Inflammatory macrophage treated with lipopolysaccharide for 4 hours (primary cell): Measurements from ENCODE around the gene TXNRD1.
"Not testable (repeated sequence)": the region's sequence is repeated elsewhere in the genome, so short reads cannot be mapped to it uniquely, and the experiment has no call there.

Source experiments
- DNase-seq: peaks from one replicate; pipeline ENCODE4 v3.0.0-alpha.2; 2020

TXNRD1 gene

DNA sequence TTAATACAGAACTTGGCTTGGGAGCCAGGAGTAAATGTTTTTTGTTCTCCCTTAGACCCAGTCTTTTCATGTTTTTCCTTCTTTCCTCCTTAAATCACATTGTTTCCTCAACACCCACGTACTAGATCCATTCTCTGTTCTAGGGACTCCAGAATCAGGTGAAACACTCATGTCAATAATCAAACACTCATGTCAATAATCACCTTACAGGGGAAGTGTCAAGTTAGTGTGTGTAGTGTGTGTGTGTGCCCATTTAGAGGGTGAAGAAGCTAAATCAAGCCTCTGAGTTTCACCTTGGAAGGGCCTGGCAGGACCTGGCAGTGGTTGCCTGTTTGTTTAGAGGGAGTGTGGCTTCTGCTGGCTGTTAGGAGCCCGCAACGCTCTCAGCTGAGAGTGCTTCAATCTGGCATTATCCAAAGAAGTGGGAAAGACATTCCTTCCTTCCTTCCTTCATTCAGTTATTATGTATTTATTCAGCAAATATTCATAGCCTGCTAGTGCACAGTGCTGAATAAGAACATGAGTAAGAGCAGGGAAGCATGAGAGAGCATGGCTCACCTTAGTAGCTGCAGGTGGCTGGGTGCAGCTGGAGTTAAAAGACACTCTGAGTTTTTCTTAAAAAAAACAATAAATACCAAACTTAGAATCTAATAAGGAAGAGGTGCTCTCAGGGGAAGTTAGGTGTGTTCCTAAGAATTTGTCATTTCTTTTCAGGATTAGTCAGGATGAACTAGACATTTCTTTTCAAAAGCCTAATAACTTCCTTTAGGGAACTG lies 70.3 kb downstream of the TXNRD1 start:
- DNase-seq = no peak

DNA sequence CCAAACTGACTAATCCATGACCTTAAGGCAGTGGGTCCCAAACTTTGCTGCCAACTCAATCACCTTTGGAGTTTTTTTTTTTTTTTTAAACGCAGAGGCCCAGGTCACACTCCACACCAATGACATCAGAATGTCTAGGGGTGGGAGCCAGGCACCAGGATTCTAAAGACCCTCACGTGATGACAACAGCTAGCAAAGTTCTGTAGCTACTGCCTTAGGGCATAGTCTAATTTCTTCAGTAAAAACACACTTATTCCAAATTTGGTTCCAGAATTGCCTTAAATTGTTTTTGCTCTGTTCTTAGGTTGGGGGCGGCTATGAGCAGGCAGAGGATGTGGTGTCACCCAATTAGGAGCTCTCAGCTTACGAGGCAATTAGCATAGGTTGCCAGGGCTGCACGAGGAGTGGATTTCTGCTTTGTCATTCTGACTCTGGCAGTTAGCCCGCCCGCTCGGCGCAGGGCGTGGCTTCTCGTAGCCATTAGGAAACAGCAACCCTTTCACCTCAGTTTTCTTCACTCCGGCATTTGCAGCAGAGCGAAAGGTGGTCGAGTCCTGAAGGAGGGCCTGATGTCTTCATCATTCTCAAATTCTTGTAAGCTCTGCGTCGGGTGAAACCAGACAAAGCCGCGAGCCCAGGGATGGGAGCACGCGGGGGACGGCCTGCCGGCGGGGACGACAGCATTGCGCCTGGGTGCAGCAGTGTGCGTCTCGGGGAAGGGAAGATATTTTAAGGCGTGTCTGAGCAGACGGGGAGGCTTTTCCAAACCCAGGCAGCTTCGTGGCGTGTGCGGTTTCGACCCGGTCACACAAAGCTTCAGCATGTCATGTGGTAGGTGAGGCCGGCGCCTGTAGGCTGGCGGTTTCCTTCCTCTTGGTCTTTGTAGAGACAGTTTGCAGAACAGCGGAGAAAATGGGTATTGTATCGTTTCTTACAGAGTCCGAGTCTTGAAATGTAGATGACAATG lies 71.2 kb downstream of the TXNRD1 start:
- DNase-seq = peak; percentile 98

DNA sequence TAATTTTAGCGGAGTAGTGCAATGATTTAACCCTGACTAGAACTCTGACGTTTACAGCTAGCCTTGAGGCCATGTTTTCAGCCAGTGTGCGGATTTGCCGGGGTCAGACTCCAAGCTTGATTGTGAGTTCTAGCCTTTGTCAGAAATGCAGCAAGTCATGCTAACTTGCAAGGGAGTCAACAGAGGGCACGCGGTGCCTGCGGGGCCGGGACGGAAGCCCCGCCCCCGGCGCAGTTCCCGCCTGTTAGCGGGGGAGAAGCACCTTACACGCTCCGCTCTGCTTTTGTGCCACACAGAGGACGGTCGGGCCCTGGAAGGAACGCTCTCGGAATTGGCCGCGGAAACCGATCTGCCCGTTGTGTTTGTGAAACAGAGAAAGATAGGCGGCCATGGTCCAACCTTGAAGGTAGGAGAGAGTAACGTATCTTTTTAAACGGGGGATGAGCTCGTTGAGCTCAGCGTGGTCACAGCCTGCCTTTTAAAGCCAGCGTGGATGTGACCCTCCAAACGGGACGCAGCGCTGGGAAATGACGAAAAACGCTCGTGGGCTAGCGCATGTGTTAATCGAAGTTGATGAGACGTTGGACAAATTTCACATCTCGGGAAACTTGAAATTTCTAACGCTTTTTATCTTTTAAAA lies 73.2 kb downstream of the TXNRD1 start:
- DNase-seq = peak; percentile 87

DNA sequence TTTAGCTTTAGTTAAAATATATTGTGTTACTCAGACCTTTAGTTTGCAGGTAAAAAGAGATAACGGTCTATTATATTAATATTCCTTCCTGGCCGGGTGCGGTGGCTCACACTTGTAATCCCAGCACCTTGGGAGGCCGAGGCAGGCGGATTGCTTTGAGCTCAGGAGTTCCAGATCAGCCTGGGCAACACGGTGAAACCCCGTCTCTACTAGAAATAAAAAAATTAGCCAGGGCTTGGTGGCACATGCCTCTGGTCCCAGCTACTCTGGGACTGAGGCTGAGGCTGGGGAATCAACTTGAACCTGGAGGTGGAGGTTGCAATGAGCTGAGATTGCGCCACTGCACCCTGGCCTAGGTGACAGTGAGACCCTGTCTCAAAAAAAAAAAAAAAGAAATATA lies 74.7 kb downstream of the TXNRD1 start:
- DNase-seq = no peak

DNA sequence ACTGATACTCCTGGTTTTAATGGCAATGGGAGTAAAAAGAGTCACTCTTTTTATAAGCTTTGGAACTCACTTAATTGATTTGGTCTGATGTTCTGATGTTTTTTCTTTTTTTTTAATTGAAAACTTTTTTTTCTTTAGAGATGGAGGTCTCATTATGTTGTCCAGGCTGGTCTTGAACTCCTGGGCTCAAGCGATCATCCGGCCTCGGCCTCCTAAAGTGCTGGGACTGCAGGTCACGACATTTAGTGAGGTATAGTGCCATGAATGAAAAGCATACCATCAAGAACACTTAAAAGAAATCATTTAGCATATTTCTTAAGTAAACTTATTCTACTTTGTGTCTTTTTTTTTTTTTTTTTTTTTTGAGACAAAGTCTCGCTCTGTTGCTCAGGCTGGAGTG lies 75.3 kb downstream of the TXNRD1 start:
- DNase-seq = no peak

DNA sequence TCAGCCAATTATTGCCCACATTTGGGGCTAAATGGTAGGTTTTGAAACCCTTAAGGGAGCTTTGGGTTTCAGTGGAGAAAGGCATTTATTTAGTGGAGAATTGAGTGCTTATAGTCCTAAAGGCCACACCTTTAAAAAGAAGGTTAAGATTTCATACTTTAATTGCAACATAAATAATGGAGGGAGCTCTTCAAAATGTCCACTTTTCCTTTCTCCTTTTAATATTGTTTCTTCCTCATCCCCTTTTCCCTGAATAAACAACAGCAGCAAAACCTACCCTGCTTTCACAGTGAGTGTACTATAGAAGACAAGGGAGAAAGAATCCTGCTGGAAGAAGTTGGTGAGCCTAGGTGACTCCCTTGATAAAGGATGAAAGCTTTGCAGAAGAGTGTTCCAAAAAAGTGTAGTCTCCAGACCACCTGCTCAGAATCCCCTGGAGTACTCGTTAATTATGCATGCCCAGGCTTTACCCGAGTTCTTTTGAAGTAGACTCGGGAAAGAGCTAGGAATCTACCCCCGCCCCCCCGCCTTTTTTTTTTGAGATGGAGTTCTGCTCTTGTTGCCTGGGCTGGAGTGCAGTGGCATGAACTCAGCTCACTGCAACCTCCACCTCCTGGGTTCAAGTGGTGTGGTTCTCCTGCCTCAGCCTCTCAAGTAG lies 76.4 kb downstream of the TXNRD1 start:
- DNase-seq = no peak

DNA sequence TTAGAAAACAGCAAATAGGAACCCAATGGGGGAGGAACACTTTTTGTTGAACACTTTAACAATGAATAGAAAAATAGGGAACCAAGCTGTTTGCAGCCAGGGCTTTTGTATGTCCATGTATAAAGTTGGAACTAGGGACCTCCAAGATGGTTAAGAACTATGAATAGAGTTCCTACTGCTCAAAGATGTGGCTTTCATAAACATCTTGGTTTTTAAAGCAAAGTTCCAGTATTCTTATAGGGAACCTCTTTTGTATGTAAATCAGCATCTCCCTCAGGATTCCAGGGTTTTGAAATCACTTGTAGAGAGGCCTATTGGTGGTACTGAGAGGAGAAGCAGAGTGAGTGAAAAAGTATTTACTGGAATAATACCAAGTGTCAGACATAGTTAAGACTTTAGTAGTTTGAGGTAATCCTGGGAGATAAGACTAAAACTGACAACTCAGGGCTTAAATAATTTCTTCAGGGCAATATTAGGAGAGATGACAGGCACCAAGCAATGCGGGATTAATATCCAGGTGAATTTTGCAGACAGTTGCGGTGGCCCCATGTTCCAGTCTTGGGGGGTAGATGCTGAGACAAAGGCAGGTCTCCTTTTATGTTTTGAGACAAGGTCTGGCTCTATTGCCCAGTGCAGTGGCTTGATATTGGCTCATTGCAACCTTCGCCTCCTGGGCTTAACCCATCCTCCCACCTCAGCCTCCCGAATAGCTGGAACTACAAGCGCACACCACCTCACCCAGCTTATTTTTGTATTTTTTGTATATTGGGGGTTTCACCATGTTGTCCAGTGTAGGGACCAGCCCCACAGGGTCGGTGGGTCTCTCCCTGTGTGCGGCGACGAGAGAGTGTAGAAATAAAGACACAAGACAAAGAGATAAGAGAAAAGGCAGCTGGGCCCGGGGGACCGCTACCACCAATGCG lies 77.6 kb downstream of the TXNRD1 start:
- no peak for DNase-seq

DNA sequence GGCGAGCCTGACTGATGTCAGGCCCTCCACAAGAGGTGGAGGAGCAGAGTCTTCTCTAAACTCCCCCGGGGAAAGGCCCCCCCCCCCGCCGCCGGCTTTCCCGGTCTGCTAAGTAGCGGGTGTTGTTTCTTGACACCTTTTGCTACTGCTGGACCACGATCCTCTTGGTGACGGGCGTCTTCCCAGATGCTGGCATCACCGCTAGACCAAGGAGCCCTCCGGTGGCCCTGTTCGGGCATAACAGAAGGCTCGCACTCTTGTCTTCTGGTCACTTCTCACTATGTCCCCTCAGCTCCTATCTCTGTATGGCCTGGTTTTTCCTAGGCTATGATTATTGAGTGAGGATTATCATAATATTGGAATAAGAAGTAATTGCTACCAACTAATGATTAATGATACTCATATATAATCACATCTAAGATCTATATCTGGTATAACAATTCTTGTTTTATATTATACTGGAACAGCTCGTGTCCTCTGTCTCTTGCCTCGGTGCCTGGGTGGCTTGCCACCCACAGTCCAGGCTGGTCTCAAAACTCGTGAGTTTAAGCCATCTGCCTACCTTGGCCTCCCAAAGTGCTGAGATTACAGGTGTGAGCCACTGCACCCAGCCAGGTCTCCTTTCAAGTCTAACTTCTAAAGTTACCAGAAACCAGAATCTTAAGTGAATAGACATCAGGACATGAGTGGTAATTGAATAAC lies 78.7 kb downstream of the TXNRD1 start:
- not testable (repeated sequence) for DNase-seq

- DNase-seq = no peak
Measured at GRCh38 chr12:104294927-104295668, 79.5 kb downstream of the TXNRD1 start.

- DNase-seq = no peak
Measured at GRCh38 chr12:104295954-104296353, 80.4 kb downstream of the TXNRD1 start.

DNA sequence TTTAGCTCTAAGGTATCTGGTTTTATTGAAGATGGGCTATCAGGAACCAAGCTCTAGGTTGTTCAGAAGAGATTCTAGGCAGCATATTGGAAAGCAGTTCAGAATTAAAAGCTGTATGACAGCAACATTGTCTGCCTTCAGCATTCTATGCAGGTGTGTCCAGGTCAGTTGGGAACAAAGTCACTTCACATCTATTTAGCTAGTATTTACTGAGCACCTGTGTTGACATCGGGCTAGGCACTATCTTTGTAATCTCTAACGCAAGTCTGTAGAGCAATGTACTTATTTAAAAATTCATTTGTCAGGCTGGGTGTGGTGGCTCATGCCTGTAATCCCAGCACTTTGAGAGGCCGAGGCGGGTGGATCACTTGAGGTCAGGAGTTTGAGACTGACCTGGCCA lies 81.1 kb downstream of the TXNRD1 start:
- DNase-seq = no peak

DNA sequence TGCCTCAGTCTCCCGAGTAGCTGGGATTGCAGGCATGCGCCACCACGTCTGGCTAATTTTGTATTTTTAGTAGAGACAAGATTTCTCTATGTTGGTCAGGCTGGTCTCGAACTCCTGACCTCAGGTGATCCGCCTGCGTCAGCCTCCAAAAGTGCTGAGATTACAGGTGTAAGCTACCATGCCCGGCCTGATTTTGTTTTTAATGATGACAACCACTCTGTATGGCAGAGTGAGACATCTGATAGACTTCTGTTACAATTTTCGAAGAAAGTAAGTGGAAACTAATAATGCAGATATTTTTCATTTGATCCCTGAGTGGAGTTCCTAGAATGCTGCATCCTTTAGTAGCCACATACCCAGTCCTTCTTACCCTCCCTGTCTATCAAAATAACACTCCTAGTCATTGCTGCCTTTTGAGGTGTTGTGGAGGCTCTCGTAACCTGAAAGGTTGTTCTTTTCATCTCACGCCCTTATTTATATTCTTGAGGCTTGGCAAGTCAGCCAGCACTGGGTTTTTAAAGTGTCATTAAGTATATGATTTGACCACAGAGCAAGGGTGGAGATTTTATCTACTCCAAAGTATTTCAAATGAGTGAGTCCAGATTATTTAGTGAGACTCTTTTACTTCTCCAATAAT lies 82.0 kb downstream of the TXNRD1 start:
- no peak for DNase-seq

DNA sequence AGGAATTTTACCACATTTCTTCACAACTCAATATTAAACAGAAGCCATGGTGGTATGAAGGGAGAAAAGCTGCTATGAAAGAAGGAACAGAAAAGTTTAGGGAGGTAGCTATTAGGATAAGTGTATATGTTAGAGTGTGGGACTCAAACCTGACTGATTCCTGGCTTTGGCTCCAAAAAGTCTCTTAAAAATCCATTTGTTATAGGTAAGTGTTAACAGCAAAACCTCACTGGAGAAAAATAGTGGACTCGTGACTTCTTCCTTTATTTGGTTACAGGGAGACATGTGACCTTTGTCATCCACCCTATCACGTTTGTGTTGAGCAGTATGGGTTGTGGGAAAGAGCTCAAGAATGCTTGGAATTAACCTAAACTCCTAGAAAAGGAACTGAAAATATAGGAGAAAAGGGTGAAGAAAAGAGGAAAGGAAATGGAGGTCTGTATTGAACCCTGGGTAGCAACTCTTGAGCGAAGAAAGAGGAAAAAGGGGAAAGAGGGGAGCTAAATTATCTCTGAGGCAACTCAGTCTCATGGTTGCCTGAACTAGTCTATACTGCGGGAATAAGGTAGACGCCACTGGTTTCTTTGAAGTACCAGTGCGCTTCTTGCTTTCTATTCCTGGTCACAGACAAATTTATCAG lies 84.4 kb downstream of the TXNRD1 start:
- peak; percentile 57 for DNase-seq

GRCh38 chr12:104303538-104304151 lies 88.1 kb downstream of the TXNRD1 start, which contains the start of gene EID3:
Gene EID3 (plus strand): TSS chr12:104303739. CDS start chr12:104303935, 196 bp downstream.
- DNase-seq = peak; percentile 78

DNA sequence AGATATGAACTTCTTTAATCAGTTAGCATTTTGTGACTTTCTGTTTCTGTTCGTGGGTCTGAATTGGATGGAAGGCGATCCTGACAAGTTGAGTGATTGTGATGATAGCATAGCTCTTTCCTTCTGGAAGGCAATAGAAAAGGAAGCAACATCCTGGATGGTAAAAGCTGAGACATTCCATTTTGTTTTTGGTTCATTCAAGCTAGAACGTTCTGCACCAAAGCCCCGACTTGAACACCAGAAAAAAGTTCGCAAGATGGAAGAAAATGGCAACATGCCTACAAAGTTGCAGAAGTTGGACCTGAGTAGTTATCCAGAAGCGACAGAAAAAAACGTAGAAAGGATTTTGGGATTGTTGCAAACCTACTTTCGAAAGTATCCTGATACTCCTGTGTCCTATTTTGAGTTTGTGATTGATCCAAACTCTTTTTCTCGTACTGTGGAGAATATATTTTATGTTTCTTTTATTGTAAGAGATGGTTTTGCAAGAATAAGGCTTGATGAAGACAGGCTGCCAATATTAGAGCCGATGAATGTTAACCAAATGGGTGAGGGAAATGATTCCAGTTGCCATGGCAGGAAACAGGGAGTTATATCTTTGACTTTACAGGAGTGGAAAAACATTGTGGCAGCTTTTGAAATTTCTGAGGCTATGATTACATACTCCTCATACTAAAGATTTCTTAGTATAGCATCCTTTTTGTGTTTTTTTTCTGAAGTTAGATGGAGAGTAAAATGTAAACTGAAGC lies 88.9 kb downstream of the TXNRD1 start:
- DNase-seq = no peak

GRCh38 chr12:104305349-104305748 lies 89.8 kb downstream of the TXNRD1 start:
- no peak for DNase-seq

GRCh38 chr12:104306376-104306775 lies 90.8 kb downstream of the TXNRD1 start:
- DNase-seq = no peak
